Measurements from ENCODE around the gene GRM1.

Gene GRM1

GRCh38 chr6:146113084-146113623 is 84.3 kb downstream of the GRM1 start:
- DNase-seq (ENCODE audit: insufficient read length, low spot score) (no peak), FAIRE-seq (no peak)
- no peak for TF ChIP-seq CTCF (IDR thresholded peaks at IDR 0.05; ENCODE audit: insufficient read depth, missing control alignments)

GRCh38 chr6:146123616-146124015 is 94.8 kb downstream of the GRM1 start:
- TF ChIP-seq CTCF (IDR thresholded peaks at IDR 0.05; ENCODE audit: insufficient read depth, missing control alignments): no peak
- FAIRE-seq: no peak
- DNase-seq (ENCODE audit: insufficient read length, low spot score): no peak

GRCh38 chr6:146127447-146128215 is 98.8 kb downstream of the GRM1 start:
- DNase-seq (ENCODE audit: insufficient read length, low spot score) (no peak), FAIRE-seq (no peak)
- no peak for TF ChIP-seq CTCF (IDR thresholded peaks at IDR 0.05; ENCODE audit: insufficient read depth, missing control alignments)

- FAIRE-seq (no peak), DNase-seq (ENCODE audit: insufficient read length, low spot score) (no peak)
- TF ChIP-seq CTCF (IDR thresholded peaks at IDR 0.05; ENCODE audit: insufficient read depth, missing control alignments): no peak
These were observed 105.0 kb downstream of the GRM1 start for GRCh38 chr6:146133866-146134265.

- DNase-seq (ENCODE audit: insufficient read length, low spot score) (no peak), FAIRE-seq (no peak)
- no peak for TF ChIP-seq CTCF (IDR thresholded peaks at IDR 0.05; ENCODE audit: insufficient read depth, missing control alignments)
These were observed 106.3 kb downstream of the GRM1 start for GRCh38 chr6:146135167-146135566.

- TF ChIP-seq CTCF (IDR thresholded peaks at IDR 0.05; ENCODE audit: insufficient read depth, missing control alignments): no peak
- DNase-seq (ENCODE audit: insufficient read length, low spot score) (no peak), FAIRE-seq (no peak)
These were observed 118.0 kb downstream of the GRM1 start for GRCh38 chr6:146146836-146147235.

- TF ChIP-seq CTCF (IDR thresholded peaks at IDR 0.05; ENCODE audit: insufficient read depth, missing control alignments): no peak
- FAIRE-seq (no peak), DNase-seq (ENCODE audit: insufficient read length, low spot score) (no peak)
These were observed 120.9 kb downstream of the GRM1 start for GRCh38 chr6:146149770-146150169.

All from D721Med (cell line).